ENCODE measurements around the gene UBIAD1.
"Not testable (repeated sequence)": the region's sequence is repeated elsewhere in the genome, so short reads cannot be mapped to it uniquely, and the experiment has no call there.

UBIAD1 gene

DNA sequence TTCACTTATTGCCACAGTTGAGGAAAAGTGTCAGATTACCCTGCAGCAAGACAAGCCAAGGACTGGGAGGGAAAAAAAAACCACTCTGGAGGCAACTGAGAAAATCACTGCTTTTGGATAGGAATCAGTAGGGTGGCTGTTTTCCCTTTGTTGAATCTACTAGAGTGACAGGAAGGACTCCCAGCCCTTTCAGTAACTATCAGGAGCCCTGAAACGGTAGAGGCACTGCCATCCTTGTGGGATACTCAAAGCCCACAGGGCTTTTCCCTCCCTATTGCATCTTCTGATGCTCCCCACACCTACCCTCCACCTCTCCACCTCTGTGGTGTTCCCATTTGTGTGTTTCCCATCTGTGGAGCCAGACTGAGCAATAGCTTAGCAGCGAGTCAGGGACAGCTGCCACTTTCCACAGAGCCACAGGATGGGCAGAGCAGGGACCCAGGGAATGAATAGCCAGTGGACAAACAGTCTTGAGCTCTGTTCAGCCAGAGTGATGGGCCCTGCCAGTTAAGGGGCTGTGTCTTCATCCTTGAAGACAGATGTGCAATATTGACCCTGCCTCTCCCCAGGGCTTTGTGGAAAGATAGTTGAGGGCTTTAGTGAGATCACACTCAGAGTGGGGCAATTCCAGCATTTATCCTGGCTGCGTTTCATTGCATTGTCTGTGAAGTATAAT lies 13.9 kb downstream of the UBIAD1 start:
- in situ Hi-C loops (cut with HindIII; ENCODE audit: low sequenced_read_pairs): no loop called here
- H3K4me3 ChIP-seq (ENCODE audit: low read depth, low read length): no peak overlapping the region
- TF ChIP-seq, protein P1, sequence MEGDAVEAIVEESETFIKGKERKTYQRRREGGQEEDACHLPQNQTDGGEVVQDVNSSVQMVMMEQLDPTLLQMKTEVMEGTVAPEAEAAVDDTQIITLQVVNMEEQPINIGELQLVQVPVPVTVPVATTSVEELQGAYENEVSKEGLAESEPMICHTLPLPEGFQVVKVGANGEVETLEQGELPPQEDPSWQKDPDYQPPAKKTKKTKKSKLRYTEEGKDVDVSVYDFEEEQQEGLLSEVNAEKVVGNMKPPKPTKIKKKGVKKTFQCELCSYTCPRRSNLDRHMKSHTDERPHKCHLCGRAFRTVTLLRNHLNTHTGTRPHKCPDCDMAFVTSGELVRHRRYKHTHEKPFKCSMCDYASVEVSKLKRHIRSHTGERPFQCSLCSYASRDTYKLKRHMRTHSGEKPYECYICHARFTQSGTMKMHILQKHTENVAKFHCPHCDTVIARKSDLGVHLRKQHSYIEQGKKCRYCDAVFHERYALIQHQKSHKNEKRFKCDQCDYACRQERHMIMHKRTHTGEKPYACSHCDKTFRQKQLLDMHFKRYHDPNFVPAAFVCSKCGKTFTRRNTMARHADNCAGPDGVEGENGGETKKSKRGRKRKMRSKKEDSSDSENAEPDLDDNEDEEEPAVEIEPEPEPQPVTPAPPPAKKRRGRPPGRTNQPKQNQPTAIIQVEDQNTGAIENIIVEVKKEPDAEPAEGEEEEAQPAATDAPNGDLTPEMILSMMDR (IDR thresholded peaks at IDR 0.05; ENCODE audit: low read depth, low read length, missing control alignments): no peak
- no peak for DNase-seq (ENCODE audit: low read depth)

DNA sequence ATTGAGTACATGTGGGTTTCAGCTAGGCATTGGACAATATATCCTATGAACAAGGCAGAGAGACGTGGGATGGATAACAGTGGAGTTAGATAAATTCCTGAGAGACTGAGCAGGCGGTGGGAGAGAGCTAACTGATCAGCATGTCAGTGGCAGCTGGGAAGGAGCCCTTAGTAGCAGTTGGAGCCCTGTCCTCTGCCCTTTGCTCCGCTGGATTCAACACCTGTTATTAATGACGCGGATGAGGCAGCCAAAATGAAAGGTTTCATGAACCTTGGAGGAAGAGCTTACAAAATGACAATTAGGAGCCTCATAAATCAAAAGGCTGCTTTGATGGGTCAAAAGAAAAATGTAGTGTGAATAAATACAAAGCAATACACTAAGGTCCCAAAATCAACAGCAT lies 16.1 kb downstream of the UBIAD1 start:
- TF ChIP-seq, protein P1 (IDR thresholded peaks at IDR 0.05; ENCODE audit: low read depth, low read length, missing control alignments): no peak
- no peak overlapping the region for H3K4me3 ChIP-seq (ENCODE audit: low read depth, low read length)
- no peak for DNase-seq (ENCODE audit: low read depth)
- in situ Hi-C loops (cut with HindIII; ENCODE audit: low sequenced_read_pairs): no loop called here

DNA sequence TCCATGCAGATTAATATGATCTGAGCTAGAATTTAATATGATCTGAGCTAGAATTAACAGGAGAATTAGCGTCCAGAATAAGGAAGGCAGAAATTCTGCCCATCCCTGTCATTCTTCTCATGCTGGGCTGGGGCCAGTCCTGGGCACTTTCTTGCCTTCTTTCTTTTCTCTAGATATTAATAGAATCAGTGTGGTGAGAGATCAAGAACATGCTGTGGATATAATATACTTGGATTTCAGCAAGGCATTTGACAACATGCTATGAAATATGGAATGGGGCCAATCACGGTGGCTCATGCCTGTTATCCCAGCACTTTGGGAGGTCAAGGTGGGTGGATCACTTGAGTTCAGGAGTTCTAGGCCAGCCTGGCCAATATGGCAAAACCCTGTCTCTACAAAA lies 18.1 kb downstream of the UBIAD1 start:
- DNase-seq (ENCODE audit: low read depth): no peak
- in situ Hi-C loops (cut with HindIII; ENCODE audit: low sequenced_read_pairs): loop anchor here (5.0 kb wide), 2 partner anchors 44 to 91 kb away; no protein-coding TSS in a partner anchor
- TF ChIP-seq, protein P1 (IDR thresholded peaks at IDR 0.05; ENCODE audit: low read depth, low read length, missing control alignments): no peak
- H3K4me3 ChIP-seq (ENCODE audit: low read depth, low read length): no peak overlapping the region

DNA sequence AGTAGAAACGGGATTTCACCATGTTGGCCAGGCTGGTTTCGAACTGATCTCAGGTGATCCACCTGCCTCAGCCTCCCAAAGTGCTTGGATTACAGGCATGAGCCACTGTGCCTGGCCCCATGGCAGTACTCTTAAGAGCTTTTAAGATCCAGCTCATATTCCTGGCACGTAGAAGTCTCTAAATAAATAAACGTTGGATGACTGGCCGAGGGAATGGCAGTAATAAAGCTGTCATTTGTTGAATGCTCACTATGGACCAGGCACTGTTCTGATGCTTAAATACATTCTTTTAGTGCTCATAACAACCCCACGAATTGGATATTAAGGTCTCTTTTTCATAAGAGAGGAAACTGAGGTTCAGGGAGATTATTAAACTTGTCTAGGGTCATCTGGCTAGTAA lies 20.9 kb downstream of the UBIAD1 start:
- TF ChIP-seq, protein P1 (IDR thresholded peaks at IDR 0.05; ENCODE audit: low read depth, low read length, missing control alignments): no peak
- in situ Hi-C loops (cut with HindIII; ENCODE audit: low sequenced_read_pairs): loop anchor here (5.0 kb wide), 2 partner anchors 47 to 88 kb away; no protein-coding TSS in a partner anchor
- no peak overlapping the region for H3K4me3 ChIP-seq (ENCODE audit: low read depth, low read length)
- no peak for DNase-seq (ENCODE audit: low read depth)

DNA sequence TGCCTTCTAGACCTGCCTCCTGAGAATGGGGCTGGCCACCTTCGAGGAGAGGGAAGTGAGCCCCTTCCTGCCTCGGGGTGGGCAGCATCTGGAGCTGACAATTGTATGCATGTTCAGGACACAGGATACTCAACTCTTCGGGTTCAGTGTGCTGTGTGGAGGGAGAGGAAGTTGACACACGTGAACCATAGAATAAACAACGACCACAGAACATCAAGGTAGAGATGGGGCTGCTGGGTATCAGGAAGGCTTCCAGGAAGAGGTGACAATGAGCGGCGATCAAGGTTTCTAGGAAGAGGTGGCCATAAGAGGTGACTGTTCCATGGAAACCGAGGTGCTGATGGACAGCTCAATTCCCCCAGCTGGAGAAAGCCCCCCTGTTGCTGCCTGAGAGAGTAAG lies 22.0 kb downstream of the UBIAD1 start:
- H3K4me3 ChIP-seq (ENCODE audit: low read depth, low read length): no peak overlapping the region
- DNase-seq (ENCODE audit: low read depth): no peak
- in situ Hi-C loops (cut with HindIII; ENCODE audit: low sequenced_read_pairs): loop anchor here (5.0 kb wide), 2 partner anchors 48 to 87 kb away; no protein-coding TSS in a partner anchor
- TF ChIP-seq, protein P1 (IDR thresholded peaks at IDR 0.05; ENCODE audit: low read depth, low read length, missing control alignments): no peak

DNA sequence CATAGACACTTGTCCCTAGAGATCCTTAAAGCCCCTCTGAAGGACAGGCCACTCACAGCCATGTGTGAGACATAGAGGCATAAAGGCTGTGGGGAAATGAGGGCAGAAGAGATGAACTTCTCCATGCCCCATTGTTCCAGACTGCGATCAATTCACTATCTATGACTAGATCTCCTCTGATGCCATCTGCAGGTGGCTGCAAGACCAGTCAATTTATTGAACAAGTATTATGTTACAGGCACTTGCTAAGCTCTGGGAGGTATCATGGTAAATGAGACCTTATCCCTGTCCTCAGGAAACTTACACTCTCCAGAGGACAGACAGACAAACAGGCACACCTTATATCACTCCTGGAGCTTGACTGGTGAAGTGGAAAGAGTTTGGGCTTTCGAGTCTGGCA lies 22.9 kb downstream of the UBIAD1 start:
- H3K4me3 ChIP-seq (ENCODE audit: low read depth, low read length): no peak overlapping the region
- in situ Hi-C loops (cut with HindIII; ENCODE audit: low sequenced_read_pairs): no loop called here
- no peak for DNase-seq (ENCODE audit: low read depth)
- TF ChIP-seq, protein P1 (IDR thresholded peaks at IDR 0.05; ENCODE audit: low read depth, low read length, missing control alignments): no peak

DNA sequence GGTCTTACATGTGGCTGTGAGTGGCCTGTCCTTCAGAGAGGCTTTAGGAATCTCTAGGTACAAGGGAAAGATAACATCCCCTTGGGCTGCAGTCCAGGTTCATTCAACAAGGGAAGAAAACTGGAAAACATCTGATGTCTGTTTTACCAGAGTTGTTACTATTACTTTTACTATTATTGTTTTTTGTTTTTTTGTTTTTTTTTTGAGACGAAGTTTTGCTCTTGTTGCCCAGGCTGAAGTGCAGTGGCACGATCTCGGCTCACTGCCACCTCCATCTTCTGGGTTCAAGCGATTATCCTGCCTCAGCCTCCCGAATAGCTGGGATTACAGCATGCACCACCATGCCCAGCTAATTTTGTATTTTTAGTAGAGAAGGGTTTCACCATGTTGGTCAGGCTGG lies 24.8 kb downstream of the UBIAD1 start:
- DNase-seq (ENCODE audit: low read depth); in situ Hi-C loops (cut with HindIII; ENCODE audit: low sequenced_read_pairs); H3K4me3 ChIP-seq (ENCODE audit: low read depth, low read length): not testable (repeated sequence)

All from astrocyte of the cerebellum (primary cell).